K562 (cell line): ENCODE results near the gene CCDC34. TPM values are rescaled to one million over a fixed set of nuclear protein-coding genes. Genes with fewer than 3 reads are reported as not detected.

ENCODE experiments used
- ATAC-seq: fragments of 200-7000 bp; cut with Tn5 transposase; 3 replicates; pipeline ENCODE4 v1.9.1; 2020; ENCODE audit warnings: moderate library complexity
- BruUV-seq: library from RNA; stranded (reverse); fragments of 400-500 nt; replicated peaks from 2 replicates; lab custom pipeline; 2021; lab: Mats Ljungman, UMichigan
- CTCF ChIA-PET: fragments of 300-600 bp; formaldehyde crosslinking; extraction: SDS; loops from one replicate; lab custom pipeline; 2021; ENCODE audit warnings: low intra/inter-chr PET ratio; lab: Yijun Ruan, JAX
- POLR2A ChIA-PET: fragments of 300-600, 350-650 bp; sonication (Branson Sonifier 250); formaldehyde crosslinking; extraction: SDS; loops from one replicate; lab custom pipeline; 2021; ENCODE audit warnings: antibody characterized with exemption, inconsistent platforms; lab: Yijun Ruan, JAX
- DNase-seq, 4 experiments: peaks; one replicate each; pipeline versions ENCODE4 v3.0.0 to v3.0.0-alpha.2; 2011 to 2018; ENCODE audit warnings: low spot score in 3 of 4, mixed read lengths in 3 of 4; ENCODE audit errors: extremely low read depth in 1 of 4
- FAIRE-seq: peaks from 2 replicates; lab custom pipeline; 2011; peaks lifted over from hg19 to GRCh38; lab: Jason Lieb, UNC
- H2AFZ ChIP-seq: 2 replicates; pipeline ENCODE4 v1.6.0; 2011; ENCODE audit warnings: low read depth, low read length, control low read depth, inconsistent platforms
- H3K27ac ChIP-seq: fragments of 200-600 bp; 3 replicates; pipeline ENCODE4 v1.8.0; 2011; ENCODE audit warnings: low read depth, mild to moderate bottlenecking, control low read depth, inconsistent platforms, low read length, moderate library complexity, mixed read lengths; ENCODE audit errors: extremely low read depth
- H3K27me3 ChIP-seq, 2 experiments: fragments of 300-600 bp in 1 of 2; 2 replicates in 1 of 2; 3 replicates in 1 of 2; pipeline versions ENCODE4 v1.6.0 to v1.8.0; 2011; ENCODE audit warnings: inconsistent platforms in 2 of 2, low read length in 2 of 2, mild to moderate bottlenecking in 1 of 2, mixed read lengths in 1 of 2, moderate library complexity in 1 of 2; ENCODE audit not compliant: control insufficient read depth in 2 of 2, insufficient read depth in 2 of 2
- H3K36me3 ChIP-seq: fragments of 300-600 bp; 3 replicates; pipeline ENCODE4 v1.8.0; 2011; ENCODE audit warnings: mild to moderate bottlenecking, low read length, inconsistent platforms; ENCODE audit not compliant: control insufficient read depth, insufficient read depth
- H3K4me1 ChIP-seq, 2 experiments: fragments of 200-600 bp in 1 of 2; replicated peaks in 1 of 2; 2 replicates in 1 of 2; 3 replicates in 1 of 2; pipeline versions ENCODE4 v1.5.1 to v1.8.0; 2011; ENCODE audit warnings: inconsistent platforms in 2 of 2, low read length in 2 of 2, mild to moderate bottlenecking in 1 of 2, mixed read lengths in 1 of 2, moderate library complexity in 1 of 2; ENCODE audit not compliant: control insufficient read depth in 2 of 2, insufficient read depth in 2 of 2
- H3K4me2 ChIP-seq: 2 replicates; pipeline ENCODE4 v1.6.1; 2011; ENCODE audit warnings: low read length, control low read depth, inconsistent platforms, mixed read lengths; ENCODE audit not compliant: insufficient read depth
- H3K4me3 ChIP-seq: fragments of 200-600 bp; sonication (generic), shearing (Covaris generic); 2 replicates; pipeline ENCODE4 v1.5.1; 2016; ENCODE audit warnings: control low read depth, inconsistent platforms
- H3K79me2 ChIP-seq: fragments of 200-600 bp; 3 replicates; pipeline ENCODE4 v1.8.0; 2011; ENCODE audit warnings: low read length, inconsistent platforms; ENCODE audit not compliant: control insufficient read depth, insufficient read depth
- H3K9ac ChIP-seq, 2 experiments: 2 replicates each; pipeline versions ENCODE4 v1.6.0 to v1.6.1; 2011; ENCODE audit warnings: low read depth in 2 of 2, low read length in 2 of 2, control low read depth in 1 of 2, inconsistent platforms in 1 of 2, mild to moderate bottlenecking in 1 of 2, mixed read lengths in 1 of 2; ENCODE audit not compliant: insufficient read depth in 1 of 2
- H3K9me1 ChIP-seq: one replicate; pipeline ENCODE4 v1.6.0; 2011; ENCODE audit warnings: inconsistent platforms, mild to moderate bottlenecking, low read length, moderate library complexity; ENCODE audit not compliant: control insufficient read depth, insufficient read depth
- H3K9me3 ChIP-seq: replicated peaks from 2 replicates; pipeline ENCODE4 v1.5.1; 2011; ENCODE audit warnings: low read depth, low read length, inconsistent platforms; ENCODE audit not compliant: control insufficient read depth, insufficient read depth
- H4K20me1 ChIP-seq: replicated peaks from 2 replicates; pipeline ENCODE4 v1.6.1; 2011; ENCODE audit warnings: low read length, inconsistent platforms, mixed read lengths; ENCODE audit not compliant: control insufficient read depth, insufficient read depth
- CBX5 ChIP-seq: IDR thresholded peaks from 2 replicates; pipeline ENCODE4 v1.6.1; 2014; ENCODE audit warnings: low read depth, borderline replicate concordance
- CTCF ChIP-seq, 3 experiments: IDR thresholded peaks in 2 of 3; conservative IDR thresholded peaks in 1 of 3; 2 replicates each; pipeline ENCODE4 v1.5.1; 2011 to 2012; ENCODE audit warnings: low read length in 3 of 3, mild to moderate bottlenecking in 3 of 3, control low read depth in 2 of 3, improper control_type of control experiment in 1 of 3, inconsistent platforms in 1 of 3, low read depth in 1 of 3, mixed read lengths in 1 of 3, moderate library complexity in 1 of 3; ENCODE audit not compliant: insufficient read depth in 2 of 3
- FOXM1 ChIP-seq, 2 experiments: fragments of 450-650 bp in 1 of 2; sonication (generic) in 1 of 2; formaldehyde crosslinking in 1 of 2; IDR thresholded peaks; 2 replicates each; pipeline versions ENCODE4 v1.6.1 to v1.9.0; 2017 to 2022; ENCODE audit warnings: low read depth in 2 of 2, mild to moderate bottlenecking in 2 of 2, missing genetic modification reagents in 1 of 2, moderate library complexity in 1 of 2
- GABPA ChIP-seq: fragments of 200-800 bp; sonication (Bioruptor generic); conservative IDR thresholded peaks from 2 replicates; pipeline ENCODE4 v1.6.1; 2016; ENCODE audit warnings: low read depth, missing genetic modification characterization, missing compliant biosample characterization
- GTF2A2 ChIP-seq: IDR thresholded peaks from 2 replicates; pipeline ENCODE4 v1.6.1; 2016; ENCODE audit warnings: mild to moderate bottlenecking, missing genetic modification characterization, missing compliant biosample characterization
- HINFP ChIP-seq: fragments of 450-650 bp; conservative IDR thresholded peaks from 2 replicates; pipeline ENCODE4 v1.6.1; 2016; ENCODE audit warnings: missing genetic modification characterization, low read depth, mild to moderate bottlenecking, control low read depth, missing compliant biosample characterization
- MEIS2 ChIP-seq: fragments of 450-650 bp; IDR thresholded peaks from 2 replicates; pipeline ENCODE4 v1.6.1; 2014; ENCODE audit warnings: mild to moderate bottlenecking; ENCODE audit not compliant: partially characterized antibody
- PTTG1 ChIP-seq: fragments of 450-650 bp; IDR thresholded peaks from 2 replicates; pipeline ENCODE4 v1.6.1; 2016; ENCODE audit warnings: low read depth, mild to moderate bottlenecking, missing genetic modification characterization, missing compliant biosample characterization
- RFX1 ChIP-seq: fragments of 450-650 bp; IDR thresholded peaks from 2 replicates; pipeline ENCODE4 v1.6.1; 2016; ENCODE audit warnings: mild to moderate bottlenecking, moderate library complexity
- SIN3A ChIP-seq, 2 experiments: fragments of 150-350 bp in 1 of 2; IDR thresholded peaks; 2 replicates each; pipeline ENCODE4 v1.6.1; 2011 to 2016; ENCODE audit warnings: borderline replicate concordance in 2 of 2, low read depth in 2 of 2, low read length in 2 of 2, mild to moderate bottlenecking in 2 of 2, moderate library complexity in 2 of 2; ENCODE audit not compliant: control insufficient read depth in 1 of 2
- SMC3 ChIP-seq: conservative IDR thresholded peaks from 2 replicates; pipeline ENCODE4 v1.6.1; 2011; ENCODE audit warnings: low read depth, low read length, improper control_type of control experiment; ENCODE audit not compliant: insufficient read depth
- ZNF3 ChIP-seq: fragments of 250-450 bp; sonication (Bioruptor Pico); IDR thresholded peaks from 2 replicates; pipeline ENCODE4 v1.5.0; 2021; ENCODE audit warnings: mild to moderate bottlenecking, moderate library complexity
- WGBS: fragments of 100-300 bp; shearing (Covaris generic); methylation state at CpG from one replicate; pipeline ENCODE4 v1.1.6; 2016; ENCODE audit warnings: low coverage, mixed read lengths; ENCODE audit not compliant: insufficient coverage; ENCODE audit errors: missing lambda C conversion rate; 5-methylcytosine and 5-hydroxymethylcytosine counted together
- in situ Hi-C: fragments of 300-500 bp; cut with MboI; formaldehyde crosslinking; loops from 4 replicates; pipeline ENCODE4 v1.15.0; 2018; ENCODE audit warnings: inconsistent platforms, mixed read lengths
- intact Hi-C: fragments of 100-400 bp; cut with micrococcal nuclease; formaldehyde crosslinking; loops from 2 replicates; pipeline ENCODE4 v1.14.2; 2022
- polyA plus RNA-seq, 8 experiments: library from polyadenylated mRNA; depleted of rRNA in 4 of 8; stranded (reverse) in 5 of 8; unstranded in 3 of 8; fragments of >200 nt; fragmentation: Nextera tagmentation in 2 of 8; fragmentation: Illumina TruSeq in 1 of 8; extraction: Ambion mirVana in 2 of 8; extraction: Trizol in 1 of 8; gene quantifications; 2 replicates each; pipeline versions ENCODE4 v1.2.1 to v1.2.3, GENCODE V29; 2011 to 2014; ENCODE audit warnings: inconsistent platforms in 1 of 8, missing spikeins in 1 of 8
- total RNA-seq, 7 experiments: library from RNA; depleted of rRNA in 6 of 7; stranded (reverse); fragments of >200 nt in 6 of 7; fragmentation: Illumina TruSeq in 2 of 7; extraction: Trizol in 2 of 7; gene quantifications; 2 replicates each; pipeline versions ENCODE4 v1.2.1 to v1.2.3, GENCODE V29; 2011 to 2021; ENCODE audit warnings: low replicate concordance in 1 of 7
- TF ChIP-seq, protein P1 (sequence below): IDR thresholded peaks from 2 replicates; pipeline ENCODE4 v1.6.1; 2011; ENCODE audit not compliant: insufficient read length; ENCODE audit errors: extremely low read depth
- TF ChIP-seq, protein P2 (sequence below): IDR thresholded peaks from 3 replicates; pipeline ENCODE4 v1.6.1; 2011; ENCODE audit warnings: borderline replicate concordance, mild to moderate bottlenecking, moderate library complexity; ENCODE audit not compliant: insufficient read length; ENCODE audit errors: extremely low read depth

CCDC34 gene
- total and polyA plus RNA-seq, 9 of the 15 experiments (the other 6 are each of a cell fraction or from before 2014, with no cell fraction given): 6.2 to 42.0 (median 15.7) TPM

DNA sequence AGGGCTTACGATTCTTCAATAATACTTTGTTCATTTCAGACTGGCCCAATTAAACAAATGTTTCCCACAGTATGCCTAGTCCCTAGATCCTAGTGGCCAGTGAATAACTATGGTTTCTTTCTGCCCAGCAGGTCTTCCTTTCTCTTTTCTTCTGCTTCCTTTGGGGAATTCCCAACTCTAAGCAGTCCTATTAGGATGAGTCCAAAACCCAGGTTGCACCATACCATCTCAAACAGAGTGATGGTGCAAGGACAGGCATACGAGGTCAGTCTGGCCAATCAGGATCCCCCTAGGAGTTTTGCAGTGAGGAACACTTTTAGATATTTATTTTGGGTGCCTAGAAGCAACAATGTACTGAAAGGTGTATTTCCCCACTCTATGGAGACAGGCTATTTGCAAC, 41.4 kb upstream of the CCDC34 start:
- POLR2A ChIA-PET: interaction anchor here (1.1 to 1.6 kb wide), 3 partner anchors 9 to 17 kb away, joined by 3 to 7 read pairs (median 4); no protein-coding TSS in a partner anchor
- DNase-seq: no peak
- Histone ChIP-seq H3K4me1 (peaks cover 5 to 27% of the 10 kb centered on the region in 2 experiments; a peak in 4 of 5 replicates), H3K9me3 (no peaks in the 10 kb centered on the region), H3K9me1 (no peaks in the 10 kb centered on the region), H3K79me2 (no peaks in the 10 kb centered on the region), H3K4me2 (no peak overlapping the region), H2AFZ (no peak overlapping the region), H3K27me3 (no peaks in the 10 kb centered on the region), H4K20me1 (no peaks in the 10 kb centered on the region), H3K36me3 (no peaks in the 10 kb centered on the region; the same call in 2 of the 3 replicates), H3K27ac (no peak overlapping the region), H3K4me3 (no peak overlapping the region), H3K9ac (no peak overlapping the region)
- no peak for FAIRE-seq
- 56% methylated on average over 2 of the region's 2 CpGs for WGBS
- BruUV-seq: no TSS peak
- in situ Hi-C loops (no loop called here), intact Hi-C loops (no loop called here)
- no peak for ATAC-seq
- CTCF ChIA-PET: no interaction called here
- TF ChIP-seq CTCF (IDR thresholded peaks at IDR 0.05 in 2 of 3, conservative IDR thresholded peaks at IDR 0.05 in 1 of 3; ENCODE audit: insufficient read depth in 2 of 3, low read depth in 1 of 3, low read length in 3 of 3) (no peak), PTTG1 (tag) (no peak), SIN3A (IDR thresholded peaks at IDR 0.05; ENCODE audit: borderline replicate concordance in 2 of 2, control insufficient read depth in 1 of 2, low read depth in 2 of 2, low read length in 2 of 2) (no peak), CBX5 (no peak), FOXM1 (IDR thresholded peaks at IDR 0.05; ENCODE audit: low read depth) (no peak), FOXM1 (CRISPR knock-in tag; IDR thresholded peaks at IDR 0.05; ENCODE audit: low read depth) (no peak), GTF2A2 (no peak), ZNF3 (CRISPR knock-in tag) (no peak), RFX1 (no peak), GABPA (no peak), MEIS2 (no peak), SMC3 (no peak), HINFP (tag) (no peak)
- TF ChIP-seq, protein P1, sequence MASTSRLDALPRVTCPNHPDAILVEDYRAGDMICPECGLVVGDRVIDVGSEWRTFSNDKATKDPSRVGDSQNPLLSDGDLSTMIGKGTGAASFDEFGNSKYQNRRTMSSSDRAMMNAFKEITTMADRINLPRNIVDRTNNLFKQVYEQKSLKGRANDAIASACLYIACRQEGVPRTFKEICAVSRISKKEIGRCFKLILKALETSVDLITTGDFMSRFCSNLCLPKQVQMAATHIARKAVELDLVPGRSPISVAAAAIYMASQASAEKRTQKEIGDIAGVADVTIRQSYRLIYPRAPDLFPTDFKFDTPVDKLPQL: no peak
- TF ChIP-seq, protein P2, sequence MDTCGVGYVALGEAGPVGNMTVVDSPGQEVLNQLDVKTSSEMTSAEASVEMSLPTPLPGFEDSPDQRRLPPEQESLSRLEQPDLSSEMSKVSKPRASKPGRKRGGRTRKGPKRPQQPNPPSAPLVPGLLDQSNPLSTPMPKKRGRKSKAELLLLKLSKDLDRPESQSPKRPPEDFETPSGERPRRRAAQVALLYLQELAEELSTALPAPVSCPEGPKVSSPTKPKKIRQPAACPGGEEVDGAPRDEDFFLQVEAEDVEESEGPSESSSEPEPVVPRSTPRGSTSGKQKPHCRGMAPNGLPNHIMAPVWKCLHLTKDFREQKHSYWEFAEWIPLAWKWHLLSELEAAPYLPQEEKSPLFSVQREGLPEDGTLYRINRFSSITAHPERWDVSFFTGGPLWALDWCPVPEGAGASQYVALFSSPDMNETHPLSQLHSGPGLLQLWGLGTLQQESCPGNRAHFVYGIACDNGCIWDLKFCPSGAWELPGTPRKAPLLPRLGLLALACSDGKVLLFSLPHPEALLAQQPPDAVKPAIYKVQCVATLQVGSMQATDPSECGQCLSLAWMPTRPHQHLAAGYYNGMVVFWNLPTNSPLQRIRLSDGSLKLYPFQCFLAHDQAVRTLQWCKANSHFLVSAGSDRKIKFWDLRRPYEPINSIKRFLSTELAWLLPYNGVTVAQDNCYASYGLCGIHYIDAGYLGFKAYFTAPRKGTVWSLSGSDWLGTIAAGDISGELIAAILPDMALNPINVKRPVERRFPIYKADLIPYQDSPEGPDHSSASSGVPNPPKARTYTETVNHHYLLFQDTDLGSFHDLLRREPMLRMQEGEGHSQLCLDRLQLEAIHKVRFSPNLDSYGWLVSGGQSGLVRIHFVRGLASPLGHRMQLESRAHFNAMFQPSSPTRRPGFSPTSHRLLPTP: no peak
